GM12873 (cell line): ENCODE data around the gene TFEB.

Experiments
- CTCF ChIP-seq: IDR thresholded peaks from 2 replicates; pipeline ENCODE4 v1.5.1; 2012; ENCODE audit warnings: low read depth, mild to moderate bottlenecking, moderate library complexity, low read length, control low read depth; ENCODE audit not compliant: insufficient read depth; ENCODE audit errors: missing control alignments

TFEB gene

DNA sequence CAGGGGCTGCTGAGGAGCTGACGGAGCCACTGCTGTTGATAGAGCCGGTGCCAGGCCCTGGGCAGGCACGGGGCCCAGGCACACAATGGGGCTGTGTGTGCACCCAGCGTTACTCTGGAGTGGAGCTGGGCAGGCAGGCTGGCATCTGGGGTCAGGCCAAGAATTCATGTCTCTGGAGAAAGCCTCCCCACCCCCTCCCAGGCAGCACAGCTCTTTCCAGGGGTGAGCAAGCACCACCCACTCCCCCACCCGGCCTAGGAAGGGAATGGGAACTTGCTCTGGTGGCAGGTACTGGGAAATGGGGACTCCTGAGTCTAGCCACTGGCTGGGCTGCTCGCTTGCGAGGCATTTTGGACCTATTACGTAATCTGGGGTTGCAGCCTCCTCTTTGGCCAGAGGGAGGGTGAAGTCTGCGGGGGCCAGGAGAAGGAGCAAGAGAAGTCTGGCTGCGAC lies 22.7 kb downstream of the TFEB start:
- no peak for TF ChIP-seq CTCF

GRCh38 chr6:41711323-41712038 lies 23.9 kb downstream of the TFEB start:
- no peak for TF ChIP-seq CTCF

DNA sequence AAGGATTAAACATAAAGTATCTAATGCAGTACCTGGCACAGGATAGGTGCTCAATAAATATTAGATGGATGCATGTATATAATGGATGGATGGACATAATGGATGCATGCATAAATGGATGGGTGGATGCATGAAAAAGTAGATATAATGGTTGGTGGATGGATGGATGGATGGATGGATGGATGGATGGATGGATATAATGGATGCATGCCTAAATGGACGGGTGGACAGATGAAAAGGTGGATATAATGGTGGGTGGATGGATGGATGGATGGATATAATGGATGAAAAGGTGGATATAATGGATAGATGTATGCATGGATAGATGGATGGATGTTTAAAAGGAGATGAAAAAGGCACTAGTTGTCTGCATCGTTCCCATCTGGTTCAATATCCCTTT lies 26.0 kb downstream of the TFEB start:
- TF ChIP-seq CTCF, result no peak

DNA sequence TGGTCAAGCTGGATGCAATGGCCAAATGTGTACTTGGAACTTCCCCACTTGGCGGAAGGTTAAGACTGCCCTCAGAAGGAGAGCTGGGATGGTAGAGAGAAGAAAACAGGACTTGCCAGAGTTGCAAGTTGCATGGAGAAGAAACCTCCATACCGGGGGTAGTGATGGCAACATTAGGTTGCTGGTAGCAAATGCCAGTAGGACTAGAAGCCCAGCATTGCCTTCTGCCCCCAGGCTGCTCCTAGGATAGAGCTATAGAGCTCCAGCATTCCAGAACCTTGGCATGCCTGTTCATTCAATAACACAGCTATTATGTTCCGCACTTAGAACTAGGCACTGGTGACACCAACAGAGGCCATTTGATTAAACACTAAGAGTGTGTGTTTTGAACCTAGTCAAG lies 26.6 kb downstream of the TFEB start:
- TF ChIP-seq CTCF, result no peak

DNA sequence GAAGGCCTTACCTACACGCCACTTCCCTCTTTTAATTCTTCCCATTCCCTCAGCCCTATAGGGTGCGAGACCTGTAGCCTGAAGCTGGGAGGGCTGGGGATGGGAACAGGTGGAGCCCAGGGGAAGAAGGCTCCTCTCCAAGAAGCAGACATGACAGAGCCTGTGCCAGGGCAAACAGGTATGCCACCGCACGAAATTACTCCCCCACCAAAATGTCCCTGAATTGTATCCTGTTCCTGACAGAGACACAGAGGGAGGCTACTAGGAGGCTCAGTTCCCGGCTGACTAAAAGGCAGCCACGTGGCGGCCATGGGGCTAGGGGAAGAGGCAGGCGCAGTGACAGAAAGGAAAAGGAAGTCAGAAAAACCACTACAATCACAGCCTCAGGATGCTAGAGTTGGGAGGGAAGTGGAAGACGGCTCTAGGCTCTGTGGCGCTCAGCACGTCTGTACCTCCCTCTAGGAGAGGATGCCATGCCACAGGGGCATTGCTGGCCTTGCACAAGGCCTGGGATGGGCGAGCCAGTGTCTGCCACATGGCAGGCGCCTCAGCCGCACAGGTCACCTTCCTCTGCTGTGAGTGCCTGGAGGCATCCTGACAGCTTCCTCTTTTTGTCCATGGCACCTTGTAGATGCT lies 27.7 kb downstream of the TFEB start:
- TF ChIP-seq CTCF, result no peak

DNA sequence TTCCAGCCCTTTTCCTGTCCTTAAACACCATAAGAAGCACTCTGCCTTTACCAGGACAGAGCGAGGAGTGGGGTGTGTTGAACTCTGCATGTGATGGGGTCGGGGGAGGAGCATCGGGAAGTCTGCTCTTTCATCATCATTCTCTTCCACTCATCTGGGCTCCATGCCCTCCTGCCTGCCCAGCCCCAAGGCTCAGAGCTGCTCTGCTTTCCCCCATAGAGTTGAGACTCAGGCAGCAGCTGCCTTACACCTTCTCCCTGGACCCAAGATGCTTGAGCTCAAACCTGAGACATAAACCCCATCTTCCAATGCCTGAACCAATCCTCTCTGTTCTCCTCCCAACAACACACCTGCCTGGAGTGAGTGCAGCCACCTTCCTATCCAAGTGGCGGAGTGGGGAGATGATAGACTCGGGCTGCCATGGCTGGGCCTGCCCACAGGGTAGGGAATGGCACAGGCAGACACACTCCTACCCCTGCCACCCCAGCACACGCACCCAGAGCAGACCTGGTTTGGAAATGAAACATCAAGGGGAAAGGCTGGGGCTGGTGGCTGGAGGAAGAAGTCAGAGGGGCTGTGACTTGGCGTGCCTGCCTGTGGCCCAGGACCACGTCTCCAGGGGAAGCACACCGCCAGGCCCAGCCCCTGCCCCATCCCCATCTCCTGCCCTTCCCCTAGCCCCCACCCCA lies 28.4 kb downstream of the TFEB start:
- no peak for TF ChIP-seq CTCF
